Skeletal muscle tissue (tissue), 4 donors: ENCODE measurements around the gene PUM2. TPM values are rescaled to one million over a fixed set of nuclear protein-coding genes. Genes with fewer than 3 reads are reported as not detected.

Experiments
- H3K27ac ChIP-seq: one replicate; pipeline ENCODE4 v1.7.0; 2013; ENCODE audit warnings: mild to moderate bottlenecking, low read depth, low read length, inconsistent platforms
- H3K27me3 ChIP-seq, 3 donors: one replicate each; pipeline ENCODE4 v1.7.0; 2013; ENCODE audit warnings: low read length in 3 of 3; ENCODE audit not compliant: control insufficient read depth in 3 of 3, insufficient read depth in 3 of 3
- H3K36me3 ChIP-seq, 3 donors: one replicate each; pipeline ENCODE4 v1.7.0; 2013; ENCODE audit warnings: low read length in 3 of 3; ENCODE audit not compliant: control insufficient read depth in 3 of 3, insufficient read depth in 3 of 3
- H3K4me1 ChIP-seq, 3 donors: one replicate each; pipeline ENCODE4 v1.7.0; 2013; ENCODE audit warnings: low read length in 3 of 3, mild to moderate bottlenecking in 3 of 3; ENCODE audit not compliant: control insufficient read depth in 3 of 3, insufficient read depth in 3 of 3
- H3K4me3 ChIP-seq, 3 donors: one replicate each; pipeline ENCODE4 v1.7.0; 2013; ENCODE audit warnings: low read length in 3 of 3
- H3K9ac ChIP-seq, 3 donors: one replicate each; pipeline ENCODE4 v1.7.0; 2013; ENCODE audit warnings: low read length in 3 of 3, mild to moderate bottlenecking in 3 of 3, moderate library complexity in 2 of 3, low read depth in 1 of 3
- H3K9me3 ChIP-seq, 3 donors: one replicate each; pipeline ENCODE4 v1.7.0; 2013; ENCODE audit warnings: low read length in 3 of 3; ENCODE audit not compliant: control insufficient read depth in 3 of 3
- total RNA-seq: library from RNA; depleted of rRNA; stranded (reverse); fragments of >200 nt; gene quantifications from one replicate; pipeline ENCODE4 v1.2.3, GENCODE V29; 2014
- donor health status: Osteomylitis.

Gene PUM2
- total RNA-seq, 1 donor from 2014 or later = 80.4 TPM

- no peak overlapping the region for H3K27ac ChIP-seq
- H3K27me3 ChIP-seq = peaks cover 0 to 6% (median 0%) of the 10 kb centered on the region in 3 donors
- no peak overlapping the region for H3K4me3 ChIP-seq
- no peaks in the 10 kb centered on the region for H3K36me3 ChIP-seq
- H3K9ac ChIP-seq = no peak overlapping the region
- no peaks in the 10 kb centered on the region for H3K4me1 ChIP-seq
- no peaks in the 10 kb centered on the region for H3K9me3 ChIP-seq
Measured at GRCh38 chr2:20213651-20214565, 136.7 kb downstream of the PUM2 start.

DNA sequence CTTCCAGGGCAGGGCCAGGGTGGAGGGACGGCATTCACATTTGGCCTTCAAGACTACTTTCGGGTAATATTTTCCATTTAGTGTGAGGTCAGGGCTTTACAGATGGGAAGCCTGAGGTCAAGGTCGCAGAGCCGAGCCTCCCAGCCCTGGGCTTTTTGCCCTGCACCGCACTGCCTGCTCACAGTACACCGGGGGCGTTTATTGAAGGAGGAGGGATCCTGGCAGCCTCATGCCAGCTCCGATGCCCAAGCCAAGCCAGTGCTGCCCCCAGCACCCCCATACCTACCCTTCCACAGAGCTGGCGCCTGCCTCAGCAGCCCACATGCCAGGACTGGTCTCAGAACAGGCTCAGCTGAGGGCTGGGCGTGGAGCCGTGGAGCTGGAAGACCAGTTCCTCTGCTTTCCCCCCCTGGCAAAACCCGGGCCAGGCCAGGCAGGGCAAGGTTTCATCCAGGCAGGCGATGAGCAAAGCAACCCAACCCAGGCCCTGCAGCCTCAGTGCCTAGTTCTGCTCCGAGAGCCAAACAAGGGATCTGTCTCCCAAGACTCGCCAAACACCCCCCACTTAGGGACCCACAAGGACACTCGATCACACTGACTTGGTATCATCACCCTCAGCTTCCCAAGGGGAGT lies 137.7 kb downstream of the PUM2 start:
- H3K9ac ChIP-seq = no peak overlapping the region

DNA sequence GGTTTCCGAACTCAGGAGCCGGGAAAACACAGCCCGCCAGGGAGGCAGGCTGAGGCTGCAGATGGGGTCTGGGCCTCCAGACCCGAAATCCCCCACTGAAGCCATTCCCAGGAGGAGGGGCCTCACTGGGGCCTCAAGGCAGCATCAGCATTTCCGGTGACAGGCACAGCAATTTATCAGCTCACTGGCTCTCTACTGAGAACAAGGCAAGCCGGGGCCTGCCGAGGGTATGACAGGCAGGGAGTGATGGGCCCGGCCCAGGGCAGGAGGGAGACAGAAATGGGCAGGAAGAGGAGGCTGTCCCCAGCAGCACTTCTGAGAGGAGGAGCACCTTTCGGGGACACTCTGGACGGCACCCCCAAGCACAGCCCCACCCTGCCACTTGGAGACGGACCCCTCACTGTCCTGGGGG lies 138.2 kb downstream of the PUM2 start:
- H3K9me3 ChIP-seq = no peaks in the 10 kb centered on the region
- no peaks in the 10 kb centered on the region for H3K4me1 ChIP-seq
- H3K27ac ChIP-seq = no peak overlapping the region
- no peaks in the 10 kb centered on the region for H3K36me3 ChIP-seq
- no peak overlapping the region for H3K9ac ChIP-seq
- H3K27me3 ChIP-seq = peaks cover 0 to 6% (median 0%) of the 10 kb centered on the region in 3 donors
- no peak overlapping the region for H3K4me3 ChIP-seq

More for the DNA sequence above, 137.7 kb downstream of the PUM2 start:
- H3K27ac ChIP-seq = no peak overlapping the region
- H3K27me3 ChIP-seq = peaks cover 0 to 6% (median 0%) of the 10 kb centered on the region in 3 donors
- H3K9me3 ChIP-seq = no peaks in the 10 kb centered on the region
- H3K4me1 ChIP-seq = no peaks in the 10 kb centered on the region
- H3K4me3 ChIP-seq = no peak overlapping the region
- H3K36me3 ChIP-seq = no peaks in the 10 kb centered on the region

- Histone ChIP-seq H3K9ac (no peak overlapping the region), H3K27ac (no peak overlapping the region), H3K36me3 (no peaks in the 10 kb centered on the region)
Measured at GRCh38 chr2:20211860-20212458, 138.7 kb downstream of the PUM2 start.

GRCh38 chr2:20211420-20211819 lies 139.2 kb downstream of the PUM2 start:
- no peaks in the 10 kb centered on the region for H3K36me3 ChIP-seq
- H3K9me3 ChIP-seq = no peaks in the 10 kb centered on the region
- no peak overlapping the region for H3K4me3 ChIP-seq
- peaks cover 0 to 6% (median 0%) of the 10 kb centered on the region in 3 donors for H3K27me3 ChIP-seq
- no peaks in the 10 kb centered on the region for H3K4me1 ChIP-seq
- H3K27ac ChIP-seq = no peak overlapping the region
- H3K9ac ChIP-seq = no peak overlapping the region

More at GRCh38 chr2:20211860-20212458, 138.7 kb downstream of the PUM2 start:
- Histone ChIP-seq H3K9me3 (no peaks in the 10 kb centered on the region), H3K27me3 (peaks cover 0 to 6% (median 0%) of the 10 kb centered on the region in 3 donors), H3K4me1 (no peaks in the 10 kb centered on the region), H3K4me3 (no peak overlapping the region)

DNA sequence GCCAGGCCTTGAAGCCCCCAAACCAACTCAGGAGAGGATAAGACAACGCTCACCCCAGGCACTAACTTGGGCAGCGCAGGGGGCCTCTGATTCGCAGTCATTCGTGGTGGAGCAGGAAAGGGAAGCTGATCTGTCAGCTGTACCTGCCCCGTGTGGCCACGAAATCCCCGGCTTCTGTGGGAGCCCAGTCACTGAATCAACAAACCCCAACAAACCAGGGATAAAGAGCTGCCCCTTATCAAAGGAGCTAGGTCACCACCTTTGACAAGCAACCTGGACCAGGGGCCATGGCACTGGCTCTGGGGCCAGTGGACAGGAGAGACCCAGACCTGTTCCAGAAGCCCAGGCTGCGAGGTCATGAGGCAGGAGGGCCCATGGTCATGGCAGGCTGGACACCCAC lies 140.2 kb downstream of the PUM2 start:
- H3K4me3 ChIP-seq = no peak overlapping the region
- no peak overlapping the region for H3K9ac ChIP-seq
- H3K36me3 ChIP-seq = no peaks in the 10 kb centered on the region
- H3K9me3 ChIP-seq = no peaks in the 10 kb centered on the region
- H3K27ac ChIP-seq = no peak overlapping the region
- peaks cover 0 to 6% (median 0%) of the 10 kb centered on the region in 3 donors for H3K27me3 ChIP-seq
- no peaks in the 10 kb centered on the region for H3K4me1 ChIP-seq

DNA sequence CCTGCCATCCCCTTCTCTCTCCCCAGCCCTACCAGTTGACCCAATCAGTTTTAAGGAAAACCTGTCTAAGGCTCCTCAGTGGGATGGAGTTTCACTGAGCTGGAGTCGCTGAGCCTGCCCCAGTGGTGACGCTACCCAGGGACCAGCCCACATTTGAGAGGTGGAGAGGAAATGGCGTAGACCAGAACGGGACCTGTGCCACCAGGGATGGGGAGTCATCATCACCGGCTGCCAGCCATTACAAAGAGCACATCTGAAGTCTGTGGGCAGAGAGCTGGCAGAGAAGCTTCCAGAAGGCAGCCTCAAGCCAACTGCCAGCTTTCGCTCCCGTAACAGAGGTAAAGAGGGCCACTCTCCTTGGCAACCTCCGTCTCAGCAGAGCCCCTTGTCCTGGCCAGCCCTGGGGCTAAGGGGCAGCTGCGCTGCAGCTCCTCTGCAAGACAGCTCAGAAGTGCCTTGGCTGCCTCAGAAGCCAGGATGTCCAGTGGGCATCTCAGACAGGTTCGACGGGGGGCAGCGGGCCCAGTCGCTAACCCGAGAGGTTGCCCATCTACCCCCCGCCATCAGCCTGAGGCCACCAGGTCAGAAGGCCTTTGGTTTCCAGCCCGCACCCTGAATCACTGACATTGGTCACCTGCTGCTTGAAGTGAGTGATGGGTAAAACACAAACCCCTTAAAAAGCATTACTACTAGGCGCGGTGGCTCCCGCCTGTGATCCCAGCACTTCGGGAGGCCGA lies 141.1 kb downstream of the PUM2 start:
- no peak overlapping the region for H3K4me3 ChIP-seq
- H3K4me1 ChIP-seq = no peaks in the 10 kb centered on the region
- no peaks in the 10 kb centered on the region for H3K9me3 ChIP-seq
- H3K9ac ChIP-seq = no peak overlapping the region
- H3K27ac ChIP-seq = no peak overlapping the region
- no peaks in the 10 kb centered on the region for H3K36me3 ChIP-seq
- peaks cover 0 to 6% (median 0%) of the 10 kb centered on the region in 3 donors for H3K27me3 ChIP-seq

GRCh38 chr2:20208476-20208859 lies 142.2 kb downstream of the PUM2 start:
- Histone ChIP-seq H3K27me3 (peaks cover 0 to 6% (median 0%) of the 10 kb centered on the region in 3 donors), H3K36me3 (no peaks in the 10 kb centered on the region), H3K9me3 (no peaks in the 10 kb centered on the region), H3K4me3 (no peak overlapping the region), H3K4me1 (no peaks in the 10 kb centered on the region), H3K9ac (no peak overlapping the region), H3K27ac (no peak overlapping the region)

- H3K4me1 ChIP-seq = no peaks in the 10 kb centered on the region
- no peak overlapping the region for H3K4me3 ChIP-seq
- no peak overlapping the region for H3K9ac ChIP-seq
- H3K27me3 ChIP-seq = peaks cover 0 to 2% (median 0%) of the 10 kb centered on the region in 3 donors
- H3K9me3 ChIP-seq = no peaks in the 10 kb centered on the region
- no peak overlapping the region for H3K27ac ChIP-seq
- H3K36me3 ChIP-seq = no peaks in the 10 kb centered on the region
Measured at GRCh38 chr2:20207051-20207450, 143.6 kb downstream of the PUM2 start.
